GM23248 (cell line): ENCODE measurements around the gene ARID1B.

Experiments
- EZH2 ChIP-seq: fragments of 200-600 bp; sonication (generic); IDR thresholded peaks from 2 replicates; pipeline ENCODE4 v1.6.1; 2018; ENCODE audit warnings: antibody characterized with exemption, mild to moderate bottlenecking; ENCODE audit not compliant: insufficient read depth, poor library complexity, severe bottlenecking
- EZH2phosphoT487 ChIP-seq: fragments of 200-600 bp; sonication (generic); IDR thresholded peaks from 2 replicates; pipeline ENCODE4 v1.6.1; 2018; ENCODE audit warnings: antibody characterized with exemption, moderate library complexity, mild to moderate bottlenecking, low read depth; ENCODE audit not compliant: insufficient read depth

DNA sequence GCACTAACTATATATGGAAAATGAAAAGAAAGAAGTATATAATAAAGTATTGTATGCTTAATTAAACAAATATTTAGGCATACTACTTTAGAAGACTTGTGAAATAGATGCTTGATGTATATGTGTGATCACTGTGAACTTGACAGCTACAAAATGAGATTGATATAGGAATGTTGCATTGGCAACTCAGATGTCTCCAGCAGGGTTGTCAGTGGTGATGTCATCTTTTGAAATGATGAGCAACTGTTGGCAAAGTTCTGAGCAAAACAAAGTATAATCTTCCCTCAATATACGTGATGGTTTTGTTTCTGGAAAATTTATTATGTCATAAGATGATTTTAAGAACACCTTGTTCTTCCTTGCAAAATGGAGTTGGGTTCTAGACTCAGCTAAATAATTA is 133.8 kb downstream of the ARID1B start:
- no peak for TF ChIP-seq EZH2
- TF ChIP-seq EZH2phosphoT487 = no peak
